SKM-1 (cell line): ENCODE results near the gene FBLIM1.
A peak's percentile ranks its signal among the peaks of the same experiment; 100 is the strongest.

ENCODE experiments used
- DNase-seq: peaks from one replicate; lab custom pipeline; 2025; ENCODE audit not compliant: unreplicated experiment; lab: John Stamatoyannopoulos, UW

FBLIM1 gene

DNA sequence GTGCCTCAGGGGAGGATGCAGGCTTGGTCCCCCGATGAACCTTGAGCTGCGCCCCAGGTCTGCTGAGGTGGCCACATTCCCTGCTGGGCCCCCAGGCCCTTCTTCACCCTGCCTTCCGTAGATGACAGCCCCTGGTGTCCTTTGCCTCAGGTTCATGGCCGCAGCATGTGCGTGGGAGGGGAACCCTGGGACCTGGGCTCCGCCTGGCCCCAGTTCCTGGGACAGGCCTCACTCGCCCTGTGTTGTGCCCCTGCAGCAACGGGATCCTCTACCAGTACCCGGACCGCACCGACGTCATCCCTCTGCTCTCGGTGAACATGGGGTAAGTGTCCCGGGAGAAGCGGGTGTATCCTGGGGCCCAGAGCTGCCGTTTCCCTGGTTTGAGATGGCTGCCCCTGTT, 27.7 kb upstream of the FBLIM1 start:
- no peak for DNase-seq

- no peak for DNase-seq
These were observed 26.6 kb upstream of the FBLIM1 start for GRCh38 chr1:15731735-15732685.

DNA sequence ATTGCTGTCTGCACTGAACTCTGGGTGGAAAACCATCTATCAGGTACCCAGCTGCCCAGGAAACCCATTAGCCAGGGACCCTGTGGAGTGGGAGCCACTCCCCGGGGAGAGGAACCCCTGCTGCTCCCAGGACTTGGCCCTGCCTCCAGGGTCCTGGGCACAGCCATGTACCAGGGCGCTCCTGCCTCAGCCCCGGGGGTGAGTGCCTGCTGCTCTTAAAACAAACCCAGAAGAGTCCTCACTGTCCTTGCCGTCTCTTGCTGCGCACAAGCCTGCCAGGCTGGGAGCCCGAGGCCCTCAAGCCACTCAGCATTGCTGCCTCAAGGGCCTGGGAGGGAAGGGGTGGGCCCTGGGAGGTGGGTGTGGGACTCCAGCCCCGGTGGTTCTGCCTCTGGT, 25.9 kb upstream of the FBLIM1 start:
- no peak for DNase-seq

DNA sequence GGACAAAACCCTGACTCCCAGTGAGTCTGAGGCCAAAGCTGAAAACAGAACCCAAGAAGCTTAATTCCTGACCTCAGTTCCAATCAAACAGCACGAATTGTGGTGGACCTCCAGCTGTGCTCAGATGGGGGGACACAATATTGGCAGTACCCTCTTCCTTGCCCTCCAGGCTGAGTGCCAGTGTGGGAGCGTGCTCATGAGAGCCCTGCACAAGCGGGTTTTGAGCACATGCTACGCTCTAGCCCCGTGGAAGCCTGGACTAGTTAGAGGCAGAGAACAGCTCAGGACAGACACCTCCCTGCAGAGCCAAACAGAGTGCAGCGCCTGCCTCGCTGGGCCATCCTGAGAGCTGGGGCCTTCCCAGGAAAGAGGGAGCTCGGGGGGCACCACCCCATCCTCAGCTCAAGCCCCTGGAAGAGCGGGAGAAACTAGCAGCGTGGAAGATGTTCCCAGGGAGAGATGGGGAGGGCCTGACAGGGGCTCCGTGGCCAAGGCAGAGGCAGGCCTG, 25.3 kb upstream of the FBLIM1 start:
- DNase-seq: no peak

DNA sequence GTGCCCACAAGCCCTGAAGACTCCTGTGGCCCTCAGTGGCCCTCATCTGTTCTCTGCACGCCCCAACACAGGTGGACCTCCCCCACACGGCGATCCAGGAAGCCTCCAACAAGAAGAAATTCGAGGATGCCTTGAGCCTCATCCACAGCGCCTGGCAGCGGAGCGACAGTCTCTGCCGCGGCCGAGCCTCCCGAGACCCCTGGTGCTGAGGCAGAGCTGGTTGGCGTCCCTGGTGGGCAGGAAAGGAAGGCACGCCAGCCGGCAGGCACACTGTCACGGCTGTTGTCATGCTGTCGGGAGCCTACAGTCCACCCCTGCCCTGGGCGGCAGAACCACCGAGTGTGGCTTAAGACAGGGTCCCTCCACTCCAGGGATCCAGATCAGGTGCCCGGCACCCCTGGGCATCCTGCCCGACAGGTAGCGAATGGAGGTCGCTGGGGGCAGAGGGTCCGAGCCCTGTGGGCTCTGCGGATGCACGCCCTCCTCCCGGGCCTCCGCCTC, 24.8 kb upstream of the FBLIM1 start:
- no peak for DNase-seq

DNA sequence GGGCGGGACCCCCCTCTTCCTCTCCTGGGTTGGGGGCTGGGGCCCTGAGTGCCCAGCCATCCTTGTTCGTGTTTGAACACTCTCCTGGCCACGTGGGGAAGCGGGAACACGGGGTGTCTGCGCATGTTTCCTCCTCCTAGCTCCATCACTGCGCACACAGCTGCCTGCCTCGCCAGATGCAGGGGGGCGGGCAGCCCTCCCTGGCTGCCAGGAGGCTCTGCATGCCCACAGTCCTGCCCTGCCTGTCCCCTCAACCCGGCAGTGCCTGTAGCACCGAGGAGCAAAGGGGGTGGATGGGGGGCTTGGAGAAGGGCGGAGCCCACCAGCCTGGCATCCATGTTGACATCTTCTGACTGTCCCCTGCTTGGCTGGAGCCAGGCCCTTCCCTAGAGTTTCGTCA, 24.3 kb upstream of the FBLIM1 start:
- DNase-seq: no peak

DNA sequence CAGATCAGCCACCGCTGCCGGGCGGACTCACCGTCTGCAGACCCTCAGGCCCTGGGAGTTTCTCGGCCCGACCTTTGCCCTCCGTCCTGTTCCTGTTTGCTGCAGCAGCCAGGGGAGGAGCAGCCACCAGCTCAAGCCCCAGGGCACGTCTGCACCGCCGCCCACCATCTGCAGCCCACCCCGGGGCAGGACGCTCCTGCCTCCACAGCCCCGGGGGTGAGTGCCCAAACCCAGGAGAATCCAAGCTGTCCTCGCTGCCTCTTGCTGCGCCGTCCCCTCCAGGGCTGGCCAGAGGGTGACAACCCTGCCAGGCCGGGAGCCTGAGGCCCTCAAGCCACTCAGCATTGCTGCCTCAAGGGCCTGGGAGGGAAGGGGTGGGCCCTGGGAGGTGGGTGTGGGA, 23.7 kb upstream of the FBLIM1 start:
- DNase-seq: no peak

DNA sequence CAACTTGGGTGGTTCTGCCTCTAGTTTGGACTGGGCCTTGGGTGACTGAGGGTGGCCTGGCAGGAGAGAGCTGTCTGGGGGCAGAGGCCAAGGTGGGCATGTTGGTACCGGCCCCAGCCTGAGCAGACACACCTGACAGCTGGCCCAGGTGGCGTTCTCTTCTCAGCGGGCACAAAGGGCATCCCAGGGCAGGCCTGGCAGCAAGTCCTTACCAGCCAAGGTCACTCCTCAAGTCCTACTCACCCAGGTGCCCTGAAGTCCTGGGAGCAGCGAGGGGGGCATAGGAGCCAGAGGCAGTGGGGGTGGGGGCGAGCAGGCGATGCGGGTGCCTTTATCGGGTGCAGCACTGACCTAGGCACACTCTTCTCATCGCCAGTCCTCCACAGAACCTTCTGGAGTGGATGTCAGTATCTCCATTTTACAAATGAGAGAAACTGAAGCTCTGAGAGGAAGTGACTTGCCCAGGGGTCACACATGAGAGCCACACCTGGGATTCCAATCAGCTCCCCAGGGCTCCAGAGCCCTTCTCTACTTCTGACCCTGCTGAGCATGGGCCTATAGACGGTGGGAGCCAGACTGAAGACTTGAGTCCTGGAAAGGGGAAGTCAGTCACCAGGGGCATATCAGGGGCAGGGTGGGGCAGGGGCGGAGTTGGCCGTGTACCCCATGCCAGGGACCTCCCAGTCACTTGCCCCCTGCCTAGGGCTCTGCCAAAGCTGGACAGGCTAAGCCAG, 23.1 kb upstream of the FBLIM1 start:
- no peak for DNase-seq

DNA sequence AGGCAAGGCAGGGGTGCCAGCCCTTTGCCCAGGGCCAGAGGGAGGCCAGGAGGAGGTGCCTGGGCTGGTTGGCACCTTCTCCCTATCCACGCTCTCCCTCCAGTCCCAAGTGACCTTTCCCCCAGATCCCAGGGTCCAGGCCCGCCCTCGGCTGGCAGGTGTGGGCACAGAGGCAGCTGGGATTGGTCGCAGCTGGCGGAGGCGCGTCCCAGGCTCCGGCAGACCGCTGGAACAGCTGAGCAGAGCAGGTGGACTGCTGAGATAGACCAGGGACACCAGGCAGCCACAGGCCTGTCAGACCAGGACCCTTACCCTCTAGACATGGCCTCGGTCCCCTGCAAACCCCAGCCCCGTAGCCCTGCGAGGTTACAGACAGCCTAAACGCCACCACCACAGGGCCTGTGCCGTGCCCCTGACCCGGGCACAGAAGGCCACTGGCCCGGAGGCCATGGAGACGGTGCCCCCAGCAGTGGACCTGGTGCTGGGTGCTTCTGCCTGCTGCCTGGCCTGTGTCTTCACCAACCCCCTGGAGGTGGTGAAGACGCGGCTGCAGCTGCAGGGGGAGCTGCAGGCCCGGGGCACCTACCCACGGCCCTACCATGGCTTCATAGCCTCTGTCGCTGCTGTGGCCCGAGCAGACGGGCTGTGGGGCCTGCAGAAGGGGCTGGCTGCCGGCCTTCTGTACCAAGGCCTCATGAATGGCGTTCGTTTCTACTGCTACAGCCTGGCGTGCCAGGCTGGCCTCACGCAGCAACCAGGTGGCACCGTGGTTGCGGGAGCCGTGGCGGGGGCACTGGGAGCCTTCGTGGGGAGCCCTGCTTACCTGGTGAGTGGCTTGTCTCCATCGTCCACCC, 22.3 kb upstream of the FBLIM1 start, which contains the start of gene SLC25A34:
Gene SLC25A34, plus strand, starts transcription at position 221 of the 854 bp plus-strand sequence. Its CDS starts 228 bp downstream, at position 449.
- DNase-seq: no peak

DNA sequence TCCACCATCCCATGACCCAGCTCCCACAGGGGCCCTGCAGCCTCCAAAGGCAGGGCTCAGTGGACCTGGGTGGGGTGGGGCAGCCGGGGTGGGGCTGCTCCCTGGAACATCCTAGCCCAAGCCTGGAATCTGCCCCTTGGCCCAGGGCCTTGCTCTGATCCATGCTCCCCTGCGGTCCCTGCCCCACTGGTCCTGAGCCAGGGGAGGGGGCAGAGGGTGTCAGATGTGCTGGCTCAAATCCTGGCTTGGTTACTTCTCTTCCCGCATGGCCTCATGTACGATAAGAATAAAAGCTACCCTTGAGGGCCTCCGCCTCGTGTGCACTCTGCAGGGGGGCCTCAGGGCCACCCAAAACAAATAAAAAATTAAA, 21.7 kb upstream of the FBLIM1 start:
- no peak for DNase-seq

DNA sequence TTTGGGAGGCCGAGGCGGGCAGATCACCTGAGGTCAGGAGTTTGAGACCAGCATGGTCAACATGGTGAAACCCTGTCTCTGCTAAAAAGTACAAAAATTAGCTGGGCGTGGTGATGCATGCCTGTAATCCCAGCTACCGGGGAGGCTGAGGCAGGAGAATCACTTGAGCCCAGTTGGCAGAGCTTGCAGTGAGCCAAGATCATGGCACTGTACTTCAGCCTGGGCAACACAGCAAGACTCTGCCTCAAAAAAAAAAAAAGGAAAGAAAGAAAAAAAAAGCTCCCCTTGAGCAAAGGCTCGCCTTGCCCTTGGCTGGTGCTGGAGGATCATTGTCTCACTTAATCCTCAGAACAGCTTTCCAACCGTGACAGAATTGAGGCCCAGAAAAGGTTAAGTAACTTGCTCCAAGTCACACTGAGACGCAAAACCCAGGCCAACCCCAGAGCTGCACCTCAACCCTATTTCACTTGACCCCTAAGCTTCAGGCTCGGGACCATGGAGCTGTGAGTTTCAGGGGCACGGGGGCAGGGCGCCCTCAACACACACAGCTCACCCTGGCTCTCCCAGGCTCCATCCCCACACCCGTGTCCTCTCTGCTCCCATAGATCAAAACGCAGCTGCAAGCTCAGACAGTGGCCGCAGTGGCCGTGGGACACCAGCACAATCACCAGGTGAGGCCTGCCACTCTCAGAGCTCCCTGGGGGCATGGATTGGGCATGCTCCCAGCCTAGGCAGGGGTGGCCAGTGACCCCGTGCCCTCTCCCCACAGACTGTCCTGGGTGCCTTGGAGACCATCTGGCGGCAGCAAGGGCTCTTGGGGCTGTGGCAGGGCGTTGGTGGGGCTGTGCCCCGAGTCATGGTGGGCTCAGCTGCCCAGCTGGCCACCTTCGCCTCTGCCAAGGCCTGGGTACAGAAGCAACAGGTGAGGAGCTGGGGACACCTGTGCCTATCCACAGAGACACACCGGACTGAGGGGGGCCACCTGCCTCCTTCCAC, 21.0 kb upstream of the FBLIM1 start:
- DNase-seq: no peak

DNA sequence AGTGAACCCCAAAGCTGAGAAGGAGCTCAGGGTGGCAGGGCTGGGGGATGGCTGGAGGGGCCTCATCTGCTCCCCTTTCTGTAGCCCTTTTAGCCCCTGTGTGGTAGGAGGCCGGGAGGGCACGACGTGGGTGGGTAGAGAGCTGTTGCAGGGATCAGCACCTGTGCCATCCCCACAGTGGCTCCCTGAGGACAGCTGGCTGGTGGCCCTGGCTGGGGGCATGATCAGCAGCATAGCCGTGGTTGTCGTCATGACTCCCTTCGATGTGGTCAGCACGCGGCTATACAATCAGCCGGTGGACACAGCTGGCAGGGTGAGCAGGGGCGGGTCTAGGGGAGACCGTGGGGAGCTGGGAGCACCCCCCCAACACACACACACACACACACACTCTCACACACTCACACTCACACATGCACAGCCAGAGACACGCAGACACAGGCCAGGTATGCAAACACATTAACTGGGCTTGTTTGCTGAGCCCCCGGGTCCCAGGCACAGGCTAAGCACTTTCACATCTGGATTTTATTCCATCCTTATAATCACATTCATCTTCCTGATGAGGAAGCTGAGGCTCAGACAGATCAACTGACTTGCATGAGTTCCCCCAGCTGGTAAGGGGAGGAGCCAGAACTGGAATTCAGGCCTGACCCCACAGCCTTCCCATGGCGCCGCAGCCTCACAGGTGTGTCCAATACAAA, 20.0 kb upstream of the FBLIM1 start:
- no peak for DNase-seq

GRCh38 chr1:15739259-15739658, 19.3 kb upstream of the FBLIM1 start:
- DNase-seq: no peak

- no peak for DNase-seq
These were observed 18.9 kb upstream of the FBLIM1 start for GRCh38 chr1:15739745-15740144.

GRCh38 chr1:15740924-15741850, 17.4 kb upstream of the FBLIM1 start:
- peak; percentile 39 for DNase-seq

DNA sequence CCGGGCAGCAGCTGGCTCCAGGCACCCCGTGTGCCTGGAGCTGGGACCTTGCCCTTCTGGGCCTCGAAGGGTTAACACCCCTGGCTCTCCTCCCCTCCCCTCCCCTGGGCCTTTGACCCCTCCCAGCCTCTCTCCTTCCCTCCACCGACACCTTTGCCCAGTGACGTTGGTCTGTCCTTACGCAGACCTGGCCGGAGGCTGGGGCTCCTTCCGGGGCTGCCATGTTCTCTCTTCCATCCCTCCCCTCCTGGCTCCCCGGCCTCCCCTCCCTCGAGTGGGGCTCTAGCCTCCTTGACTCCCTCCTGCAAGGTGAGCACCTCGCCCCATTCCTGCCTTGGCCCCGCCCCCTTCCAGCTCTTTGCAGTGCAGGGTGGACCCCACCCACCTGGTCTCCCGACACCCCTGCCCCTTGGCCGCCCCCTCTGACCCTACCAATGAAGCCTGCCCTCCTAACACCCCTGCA, 16.2 kb upstream of the FBLIM1 start, which contains the start of gene TMEM82:
Gene TMEM82, plus strand, starts transcription at position 161 of the 463 bp plus-strand sequence. Its CDS starts 61 bp downstream, at position 222.
- DNase-seq: no peak

- DNase-seq: no peak
These were observed 14.4 kb upstream of the FBLIM1 start for GRCh38 chr1:15744122-15744679.
